Measurements from ENCODE around the gene NUMBL.

The NUMBL gene

GRCh38 chr19:40688987-40689338, 1.5 kb downstream of the NUMBL start:
- no peak for DNase-seq

GRCh38 chr19:40688309-40688708, 2.1 kb downstream of the NUMBL start:
- DNase-seq = no peak

- DNase-seq = no peak
These were observed 2.9 kb downstream of the NUMBL start for GRCh38 chr19:40687525-40688016.

GRCh38 chr19:40686882-40687524, 3.4 kb downstream of the NUMBL start:
- DNase-seq = no peak

- DNase-seq = no peak
These were observed 4.9 kb downstream of the NUMBL start for GRCh38 chr19:40685563-40685962.

- no peak for DNase-seq
These were observed 5.4 kb downstream of the NUMBL start for GRCh38 chr19:40685016-40685526.

GRCh38 chr19:40684280-40684679, 6.2 kb downstream of the NUMBL start:
- DNase-seq = no peak

- DNase-seq = no peak
These were observed 7.0 kb downstream of the NUMBL start for GRCh38 chr19:40683437-40683836.

GRCh38 chr19:40682431-40682964, 8.0 kb downstream of the NUMBL start:
- no peak for DNase-seq

- DNase-seq = no peak
These were observed 9.4 kb downstream of the NUMBL start for GRCh38 chr19:40681039-40681438.

GRCh38 chr19:40677156-40677555, 13.3 kb downstream of the NUMBL start:
- DNase-seq = no peak

GRCh38 chr19:40674291-40674690, 16.2 kb downstream of the NUMBL start:
- DNase-seq = no peak

GRCh38 chr19:40673397-40673796, 17.1 kb downstream of the NUMBL start:
- no peak for DNase-seq

GRCh38 chr19:40672573-40673299, 17.7 kb downstream of the NUMBL start:
- DNase-seq = no peak

GRCh38 chr19:40672038-40672437, 18.4 kb downstream of the NUMBL start:
- no peak for DNase-seq

- no peak for DNase-seq
These were observed 19.0 kb downstream of the NUMBL start for GRCh38 chr19:40671404-40671803.

- DNase-seq = no peak
These were observed 21.3 kb downstream of the NUMBL start for GRCh38 chr19:40668991-40669614.

GRCh38 chr19:40667602-40668001, 22.8 kb downstream of the NUMBL start:
- no peak for DNase-seq

GRCh38 chr19:40666803-40667438, 23.5 kb downstream of the NUMBL start:
- DNase-seq = no peak

GRCh38 chr19:40663695-40664692, 26.5 kb downstream of the NUMBL start:
- DNase-seq = no peak

- peak; percentile 69 for DNase-seq
These were observed 27.3 kb downstream of the NUMBL start for GRCh38 chr19:40662925-40663694.

Measured in amniotic stem cell (primary cell).